SU-DHL-6 (cell line): ENCODE data around the gene HPD.

Experiments
- H2AFZ ChIP-seq: fragments of 200-600 bp; sonication (generic); 2 replicates; pipeline ENCODE4 v1.6.1; 2014; ENCODE audit warnings: low read depth, mild to moderate bottlenecking, moderate library complexity, mixed read lengths, antibody characterized with exemption, low read length; ENCODE audit not compliant: severe bottlenecking
- H3F3A ChIP-seq: fragments of 200-600 bp; shearing (Covaris generic); 2 replicates; pipeline ENCODE4 v1.6.0; 2016; ENCODE audit warnings: antibody characterized with exemption, mild to moderate bottlenecking; ENCODE audit not compliant: insufficient read depth
- H3K27ac ChIP-seq: fragments of 200-600 bp; sonication (generic); 2 replicates; pipeline ENCODE4 v1.5.1; 2016; ENCODE audit warnings: low read depth, mild to moderate bottlenecking, low read length, moderate library complexity, mixed read lengths
- H3K27me3 ChIP-seq: fragments of 200-600 bp; sonication (generic), shearing (Covaris generic); 2 replicates; pipeline ENCODE4 v1.6.0; 2014; ENCODE audit warnings: mild to moderate bottlenecking, low read length
- H3K36me3 ChIP-seq: fragments of 200-600 bp; sonication (generic); 2 replicates; pipeline ENCODE4 v1.6.1; 2014; ENCODE audit warnings: mild to moderate bottlenecking, low read length, mixed read lengths
- H3K4me2 ChIP-seq: fragments of 300-600, 200-600 bp; shearing (Covaris generic), sonication (generic); 2 replicates; pipeline ENCODE4 v1.6.0; 2014; ENCODE audit warnings: low read length, low read depth, mild to moderate bottlenecking; ENCODE audit not compliant: poor library complexity, severe bottlenecking
- H3K4me3 ChIP-seq: fragments of 200-600 bp; sonication (generic); 2 replicates; pipeline ENCODE4 v1.5.1; 2014; ENCODE audit warnings: antibody characterized with exemption, low read length, mild to moderate bottlenecking, mixed read lengths; ENCODE audit not compliant: insufficient read depth, poor library complexity, severe bottlenecking
- H3K79me2 ChIP-seq: fragments of 200-600 bp; sonication (generic); 2 replicates; pipeline ENCODE4 v1.6.1; 2014; ENCODE audit warnings: mild to moderate bottlenecking, low read length, moderate library complexity; ENCODE audit not compliant: insufficient read depth
- H3K9ac ChIP-seq: fragments of 200-600 bp; sonication (generic); 2 replicates; pipeline ENCODE4 v1.7.0; 2014; ENCODE audit warnings: mild to moderate bottlenecking, low read length
- H3K9me2 ChIP-seq: fragments of 200-600 bp; sonication (generic); replicated peaks from 2 replicates; pipeline ENCODE4 v1.6.1; 2014; ENCODE audit warnings: low read length; ENCODE audit not compliant: insufficient read depth
- H3K9me3 ChIP-seq: fragments of 200-600 bp; sonication (generic); 2 replicates; pipeline ENCODE4 v1.6.1; 2014; ENCODE audit warnings: low read length, mixed read lengths; ENCODE audit not compliant: insufficient read depth
- H4K20me1 ChIP-seq: fragments of 200-600 bp; sonication (generic); 2 replicates; pipeline ENCODE4 v1.6.1; 2014; ENCODE audit warnings: low read depth, mild to moderate bottlenecking, antibody characterized with exemption, low read length, moderate library complexity, mixed read lengths
- CTCF ChIP-seq: fragments of 200-600 bp; sonication (generic); IDR thresholded peaks from one replicate; pipeline ENCODE4 v1.5.1; 2017; ENCODE audit warnings: antibody characterized with exemption, mild to moderate bottlenecking, low read length, moderate library complexity; ENCODE audit not compliant: insufficient read depth, poor library complexity, severe bottlenecking
- EZH2phosphoT487 ChIP-seq: fragments of 200-600 bp; sonication (generic), shearing (Covaris generic); conservative IDR thresholded peaks from 2 replicates; pipeline ENCODE4 v1.6.1; 2018; ENCODE audit warnings: mild to moderate bottlenecking, antibody characterized with exemption, low read length, moderate library complexity, mixed read lengths

HPD gene

DNA sequence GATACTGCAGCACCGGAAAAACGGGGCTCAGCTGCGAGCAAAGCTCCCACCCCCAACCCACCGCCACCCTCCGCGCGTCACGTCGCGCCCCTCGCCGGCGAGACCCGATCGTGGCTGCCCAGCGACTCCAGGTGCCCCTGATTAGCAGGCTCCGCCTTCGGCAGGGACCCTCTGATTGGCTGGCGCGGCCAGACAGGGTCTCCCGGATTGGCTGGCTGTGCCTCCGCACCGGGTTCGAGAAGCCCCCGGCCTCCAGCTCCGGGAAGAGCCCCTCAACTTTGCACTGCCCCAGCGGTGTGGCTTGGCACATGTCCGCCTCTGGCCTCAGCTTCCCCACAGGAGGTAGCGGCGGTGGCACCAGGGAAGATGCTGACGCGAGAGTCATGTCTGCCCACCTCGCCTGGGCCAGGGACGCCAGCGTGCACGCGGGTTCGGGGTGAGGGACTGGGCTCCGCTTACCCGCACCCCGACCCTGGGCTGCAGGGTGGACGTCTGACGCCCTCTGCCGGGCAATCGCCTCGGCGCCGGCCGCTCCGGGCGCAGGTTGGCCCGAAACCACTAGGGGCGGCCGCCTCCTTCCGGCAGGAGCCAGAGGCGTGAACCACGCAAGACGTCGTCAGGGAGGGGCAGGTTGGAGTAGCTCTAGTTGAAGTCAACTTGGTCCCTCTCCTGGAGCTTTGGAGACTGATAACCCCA is 64.7 kb downstream of the HPD start:
- Histone ChIP-seq H3K36me3 (no peaks in the 10 kb centered on the region), H3K79me2 (peaks cover 30% of the 10 kb centered on the region)

GRCh38 chr12:121793440-121793837 is 65.2 kb downstream of the HPD start, which contains the start of gene RHOF:
TSS of gene RHOF (minus strand) at chr12:121793688. CDS start at chr12:121793633, 55 bp downstream.
- Histone ChIP-seq H3F3A (peaks cover 31% of the 10 kb centered on the region), H3K79me2 (peaks cover 33% of the 10 kb centered on the region), H3K9me2 (no peaks in the 10 kb centered on the region), H3K9me3 (no peaks in the 10 kb centered on the region), H3K4me3 (peak within 1 kb of the TSS; percentile 85), H3K4me2 (peak within 1 kb of the TSS; percentile 81), H4K20me1 (no peaks in the 10 kb centered on the region), H3K36me3 (no peaks in the 10 kb centered on the region), H3K9ac (peak within 1 kb of the TSS; percentile 92), H2AFZ (peak within 1 kb of the TSS; percentile 79), H3K27ac (peak within 1 kb of the TSS; percentile 74), H3K27me3 (no peaks in the 10 kb centered on the region)
- TF ChIP-seq CTCF = no peak
- no peak for TF ChIP-seq EZH2phosphoT487

More for the DNA sequence above, 64.7 kb downstream of the HPD start:
- Histone ChIP-seq H3K27me3 (no peaks in the 10 kb centered on the region), H3K27ac (peak overlapping the region; percentile 74), H3K4me3 (peak overlapping the region; percentile 85), H2AFZ (peak overlapping the region; percentile 79), H3F3A (peaks cover 34% of the 10 kb centered on the region), H3K4me2 (peak overlapping the region; percentile 81), H3K9ac (peak overlapping the region; percentile 92), H3K9me3 (no peaks in the 10 kb centered on the region), H3K9me2 (no peaks in the 10 kb centered on the region), H4K20me1 (no peaks in the 10 kb centered on the region)
- peak; percentile 97 for TF ChIP-seq CTCF
- TF ChIP-seq EZH2phosphoT487 = no peak

GRCh38 chr12:121792607-121793439 is 65.8 kb downstream of the HPD start:
- H3K9ac ChIP-seq = peak overlapping the region; percentile 92
- no peak overlapping the region for H2AFZ ChIP-seq
- peak overlapping the region; percentile 81 for H3K4me2 ChIP-seq
- no peaks in the 10 kb centered on the region for H3K9me3 ChIP-seq
- peaks cover 31% of the 10 kb centered on the region for H3F3A ChIP-seq
- no peaks in the 10 kb centered on the region for H4K20me1 ChIP-seq
- H3K27ac ChIP-seq = peak overlapping the region; percentile 74
- H3K9me2 ChIP-seq = no peaks in the 10 kb centered on the region
- no peaks in the 10 kb centered on the region for H3K27me3 ChIP-seq
- peaks cover 39% of the 10 kb centered on the region for H3K79me2 ChIP-seq
- H3K4me3 ChIP-seq = peak overlapping the region; percentile 85
- TF ChIP-seq CTCF = no peak
- TF ChIP-seq EZH2phosphoT487 = no peak
- no peaks in the 10 kb centered on the region for H3K36me3 ChIP-seq
